Medulla oblongata (tissue), 1 donor: Measurements from ENCODE around the gene SAPCD1.
"Not testable (repeated sequence)": the region's sequence is repeated elsewhere in the genome, so short reads cannot be mapped to it uniquely, and the experiment has no call there.

ENCODE experiments used
- DNase-seq: peaks from one replicate; pipeline ENCODE4 v3.0.0-alpha.2; 2015; ENCODE audit errors: extremely low spot score

Gene SAPCD1

GRCh38 chr6:31777667-31778050 is 15.2 kb downstream of the SAPCD1 start:
- DNase-seq: no peak

GRCh38 chr6:31778193-31778592 is 15.7 kb downstream of the SAPCD1 start:
- DNase-seq: no peak

DNA sequence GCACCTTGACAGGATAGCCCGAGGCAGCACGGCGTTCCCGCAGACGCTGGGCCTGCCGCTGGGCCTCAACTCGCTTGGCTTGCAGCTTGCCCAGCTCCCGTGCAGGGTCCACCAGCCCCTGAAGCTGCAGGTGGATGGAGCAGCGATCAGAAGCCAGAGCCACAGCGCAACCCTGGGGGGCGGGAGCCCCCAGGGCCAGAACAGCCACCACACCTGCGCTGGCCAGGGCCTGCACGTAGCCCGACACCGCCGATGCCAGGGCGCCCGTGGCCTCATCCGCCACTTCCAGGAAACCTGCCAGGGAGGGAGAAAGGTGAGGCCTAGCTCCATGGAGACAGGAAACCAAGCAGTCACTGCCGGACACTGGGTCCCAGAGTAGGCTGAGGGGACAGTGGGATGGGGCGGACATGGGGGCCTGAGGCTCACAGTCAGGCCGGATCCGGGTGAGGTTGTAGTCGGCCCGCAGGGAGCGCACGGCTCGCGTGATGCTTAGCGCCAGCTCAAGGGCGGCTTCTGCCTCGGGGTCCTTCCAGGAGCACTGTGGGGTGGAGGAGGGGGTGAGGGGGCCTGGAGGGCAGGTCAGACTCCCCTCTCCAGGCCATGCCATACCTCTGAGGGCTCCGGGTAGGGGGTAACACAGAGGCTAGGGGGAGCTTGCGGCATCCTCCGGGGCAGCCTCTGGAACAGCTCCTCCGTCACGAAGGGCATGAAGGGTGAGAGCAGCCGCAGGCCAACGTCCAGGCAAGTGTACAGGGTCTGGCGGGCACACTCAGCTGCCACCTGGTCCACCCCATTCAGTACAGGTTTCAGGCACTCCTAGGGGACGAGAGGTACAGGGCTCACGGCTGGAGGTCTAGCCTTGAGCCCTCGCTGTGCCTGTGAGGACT is 16.8 kb downstream of the SAPCD1 start:
- DNase-seq: no peak

DNA sequence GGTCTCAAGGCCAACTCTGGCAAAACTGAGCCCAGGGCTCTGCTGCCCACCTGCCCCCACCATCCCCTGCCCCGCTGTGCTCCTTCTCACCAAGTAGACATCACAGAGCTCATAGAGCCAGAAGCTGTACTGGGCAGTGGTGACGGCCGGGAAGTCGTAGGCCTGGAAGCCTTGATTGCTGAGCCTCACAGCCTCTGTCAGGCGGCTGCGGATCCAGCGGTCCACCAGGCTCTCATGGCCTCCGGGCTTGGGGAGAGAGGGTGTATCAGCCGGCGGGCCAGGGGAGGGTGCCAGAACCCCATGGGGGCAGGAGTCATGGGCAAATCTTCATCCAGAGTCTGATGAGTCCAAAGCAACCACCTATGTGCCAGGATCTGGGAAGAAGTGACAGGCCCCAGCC is 17.5 kb downstream of the SAPCD1 start:
- DNase-seq: no peak

- DNase-seq: no peak
Measured at GRCh38 chr6:31780507-31781243, 18.2 kb downstream of the SAPCD1 start.

DNA sequence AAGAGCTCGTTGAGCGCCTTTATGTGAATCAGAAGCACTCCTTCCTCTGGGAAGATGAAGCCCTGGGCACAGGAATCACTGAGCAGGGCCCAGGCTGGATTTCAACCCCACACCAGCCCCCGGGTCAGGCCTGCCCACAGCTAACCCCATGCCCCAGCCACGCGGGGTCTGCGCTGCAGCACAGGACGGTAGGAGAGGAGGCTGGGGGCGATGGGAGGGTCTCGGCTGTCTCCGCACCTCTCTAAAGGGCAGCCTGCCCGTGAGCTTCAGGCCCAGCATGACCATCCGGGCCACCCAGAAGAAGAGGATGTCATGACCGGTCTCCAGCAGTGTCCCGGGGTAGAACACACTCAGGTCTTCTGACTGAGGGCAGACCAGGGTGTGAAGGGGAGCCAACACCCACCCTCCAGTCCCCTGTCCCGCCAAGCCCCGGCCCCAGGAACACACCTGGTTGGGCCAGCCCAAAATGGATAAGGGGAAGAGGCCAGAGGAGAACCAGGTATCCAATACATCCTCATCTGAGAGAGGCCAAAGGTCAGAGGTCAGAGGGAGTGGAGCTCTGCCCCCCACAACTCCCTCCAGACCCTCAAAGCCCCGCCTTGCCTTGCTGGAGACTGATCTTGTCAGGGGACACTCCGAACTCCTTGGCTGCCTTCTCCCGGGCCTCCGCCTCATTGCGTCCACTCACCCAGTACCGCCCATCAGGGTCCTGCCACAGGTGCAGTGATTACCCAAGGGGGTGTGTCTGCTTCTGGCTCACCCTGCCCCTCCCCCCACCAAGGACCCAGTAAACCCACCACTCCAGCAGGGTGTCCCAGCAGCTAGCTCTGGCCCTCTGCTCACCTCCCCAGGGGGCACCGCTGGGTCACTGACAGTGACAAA is 19.0 kb downstream of the SAPCD1 start:
- DNase-seq: no peak

DNA sequence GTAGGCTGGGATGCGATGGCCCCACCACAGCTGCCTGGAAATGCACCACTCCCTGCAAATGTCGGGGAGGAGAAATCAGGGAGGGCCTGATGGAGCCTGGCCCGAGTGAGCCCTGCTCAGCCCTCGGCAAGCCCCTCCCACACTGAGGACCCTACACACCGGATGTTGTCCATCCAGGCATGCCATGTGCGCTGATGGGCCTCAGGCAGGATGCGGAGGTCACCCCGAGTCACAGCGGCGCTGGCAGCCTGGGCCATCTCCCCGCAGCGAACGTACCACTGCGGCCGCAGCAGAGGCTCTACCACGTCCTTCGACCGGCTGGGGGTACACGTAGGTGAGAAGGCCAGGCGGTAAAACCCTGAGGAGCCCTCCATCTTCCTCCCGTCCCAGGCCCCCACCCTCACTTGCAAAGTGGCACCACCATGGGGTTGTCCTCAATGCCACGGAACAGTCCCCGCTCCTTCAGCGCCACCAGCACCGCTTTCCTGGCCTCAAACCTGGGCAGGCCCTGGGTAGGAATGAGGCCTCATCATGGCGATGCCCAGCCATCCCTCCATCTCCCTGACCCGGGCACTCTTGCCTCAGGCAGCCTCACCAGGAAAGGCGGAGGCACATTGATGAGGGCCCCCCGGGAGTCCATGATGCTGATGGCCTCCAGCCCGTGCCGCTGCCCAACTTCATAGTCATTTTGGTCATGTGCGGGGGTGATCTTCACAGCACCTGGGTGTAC is 19.8 kb downstream of the SAPCD1 start:
- DNase-seq: no peak

GRCh38 chr6:31784098-31784925 is 21.9 kb downstream of the SAPCD1 start:
- peak; percentile 64 for DNase-seq

GRCh38 chr6:31785475-31785874 is 23.0 kb downstream of the SAPCD1 start:
- no peak for DNase-seq

DNA sequence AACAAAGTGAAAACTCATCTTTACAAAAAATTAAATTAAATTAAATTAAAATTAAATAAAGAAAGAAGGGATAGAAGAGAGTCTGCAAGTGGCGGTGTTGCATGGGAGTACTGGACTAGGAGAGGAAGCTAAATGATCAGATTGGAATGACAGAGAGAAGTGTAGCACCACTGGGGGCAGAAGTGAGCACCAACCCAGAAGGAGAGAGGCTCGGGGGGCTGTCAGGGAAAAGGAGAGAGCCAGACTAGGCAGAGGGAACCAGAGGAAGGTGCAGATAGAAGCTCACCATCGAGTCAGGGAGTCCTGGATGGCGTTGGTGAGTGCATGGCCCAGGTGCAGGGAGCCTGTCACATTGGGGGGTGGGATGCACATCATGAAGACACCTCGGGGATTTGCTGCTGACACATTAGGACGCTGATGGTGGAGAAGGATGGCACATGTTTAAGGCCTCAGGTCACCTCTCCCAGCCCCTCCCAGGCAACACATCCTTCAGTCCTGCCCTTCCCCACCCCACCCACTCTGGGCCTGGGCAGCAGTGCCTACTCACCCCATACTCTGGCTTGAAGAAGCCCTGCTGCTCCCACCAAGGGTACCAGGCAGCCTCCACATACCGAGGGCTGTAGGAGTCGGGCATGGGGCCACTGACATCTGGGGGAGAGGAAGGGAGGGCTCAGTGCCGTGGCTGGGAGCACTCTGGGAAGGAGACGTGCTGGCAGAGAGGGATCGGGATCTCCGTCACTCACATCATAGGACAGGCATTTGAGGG is 29.1 kb downstream of the SAPCD1 start:
- DNase-seq: peak; percentile 41

- no peak for DNase-seq
Measured at GRCh38 chr6:31792090-31792374, 29.6 kb downstream of the SAPCD1 start.

- no peak for DNase-seq
Measured at GRCh38 chr6:31792761-31793171, 30.3 kb downstream of the SAPCD1 start.

DNA sequence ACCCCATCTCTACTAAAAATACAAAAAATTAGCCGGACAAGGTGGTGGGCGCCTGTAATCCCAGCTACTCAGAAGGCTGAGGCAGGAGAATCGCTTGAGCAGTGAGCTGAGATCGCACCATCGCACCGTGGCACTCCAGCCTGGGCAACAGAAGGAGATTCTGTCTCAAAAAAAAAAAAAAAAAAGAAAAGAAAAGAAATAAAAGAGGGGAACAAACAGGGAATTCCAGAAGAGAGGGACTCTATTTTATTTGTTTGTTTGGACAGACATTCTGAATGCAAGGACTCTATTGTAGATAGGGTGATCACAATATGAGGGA is 31.4 kb downstream of the SAPCD1 start:
- not testable (repeated sequence) for DNase-seq

- no peak for DNase-seq
Measured at GRCh38 chr6:31794294-31794865, 31.9 kb downstream of the SAPCD1 start.

DNA sequence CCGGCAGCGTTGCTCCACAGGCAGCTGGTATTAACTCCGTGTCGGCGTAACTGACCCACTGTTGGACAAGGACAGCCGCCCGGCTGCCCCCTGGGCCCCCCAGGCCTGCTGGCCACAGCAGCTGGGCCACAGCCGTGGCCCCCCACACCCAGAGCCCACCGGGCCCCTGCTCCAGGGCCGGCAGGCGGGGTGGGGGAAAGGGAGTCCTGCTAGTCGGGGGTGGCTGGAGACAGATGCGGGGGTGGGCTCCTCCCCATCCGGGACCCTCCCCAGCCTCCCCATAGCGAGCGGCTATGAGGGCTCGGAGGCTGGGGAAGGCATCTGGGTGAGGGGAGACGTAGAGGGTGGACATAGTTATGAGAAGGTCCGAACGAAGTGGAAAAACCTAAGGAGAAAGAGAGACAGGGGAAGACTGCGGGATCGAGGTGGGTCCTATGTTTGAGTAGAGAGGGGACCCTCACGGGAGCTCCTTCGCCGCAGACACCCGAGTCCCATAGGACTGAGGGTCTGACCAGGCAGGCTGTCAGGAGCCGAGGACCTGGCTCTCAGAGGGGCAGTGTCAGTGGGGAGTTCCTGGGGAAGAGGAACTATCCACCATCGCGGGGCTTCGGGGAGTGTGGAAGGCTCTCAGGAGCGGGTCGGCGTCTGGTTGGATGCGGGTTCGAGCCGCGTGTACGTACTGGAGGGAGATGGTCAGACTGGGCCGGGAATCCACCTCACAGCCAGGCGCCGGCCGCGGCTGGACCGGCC is 32.6 kb downstream of the SAPCD1 start:
- no peak for DNase-seq

DNA sequence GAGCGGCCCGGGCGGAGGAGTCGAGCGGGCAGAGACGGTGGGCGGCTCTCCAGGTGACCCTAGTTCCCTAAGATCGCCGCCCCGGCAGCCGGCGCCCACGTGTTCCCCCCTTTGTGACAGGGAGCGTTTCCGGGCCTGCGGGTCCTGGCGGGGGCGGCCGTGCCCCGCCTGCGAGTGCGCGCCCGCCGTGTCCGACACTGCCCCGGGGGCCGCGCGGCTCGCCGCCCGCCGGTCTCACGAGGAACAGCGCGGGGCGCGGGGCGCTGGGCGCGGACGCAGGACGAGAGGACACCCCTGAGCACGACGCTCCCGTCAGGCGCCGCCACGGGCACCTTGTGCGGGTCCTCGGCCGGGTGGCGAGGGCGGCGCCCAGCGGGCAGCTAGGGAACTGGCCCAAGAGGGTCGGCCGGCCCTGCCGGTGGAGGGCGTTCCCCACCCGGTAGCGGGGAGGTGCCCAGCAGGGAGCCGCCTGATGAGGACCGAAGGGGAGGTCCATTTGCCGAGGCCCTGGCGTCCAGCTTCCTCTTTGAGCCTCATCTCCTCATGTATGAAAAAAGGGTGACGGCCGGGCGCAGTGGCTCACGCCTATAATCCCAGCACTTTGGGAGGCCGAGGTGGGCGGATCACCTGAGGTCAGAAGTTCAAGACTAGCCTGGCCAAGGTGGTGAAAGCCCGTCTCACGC is 33.3 kb downstream of the SAPCD1 start, which contains the start of gene VARS1:
TSS of gene VARS1 (minus strand) at position 137 of the 683 bp plus-strand sequence. CDS start 535 bp downstream, outside the sequence.
- peak; percentile 92 for DNase-seq

DNA sequence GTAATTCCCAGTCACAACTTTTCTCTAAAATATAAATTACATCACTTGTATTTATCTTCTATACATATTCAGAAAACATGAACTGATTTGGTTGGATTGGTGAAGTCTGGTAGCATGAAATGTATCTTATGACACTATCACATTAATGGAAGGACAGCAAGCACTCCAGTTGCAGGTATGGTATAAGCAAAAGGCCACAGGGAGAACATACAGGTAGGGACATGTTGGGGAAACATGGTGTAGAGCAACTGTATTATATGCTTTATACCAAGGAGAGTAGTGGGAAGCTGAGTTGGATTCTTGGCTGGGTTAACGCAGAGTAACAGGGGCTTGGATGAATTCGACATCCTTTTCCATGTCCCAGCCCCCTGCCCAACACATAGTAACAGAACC is 34.5 kb downstream of the SAPCD1 start:
- DNase-seq: no peak

- no peak for DNase-seq
Measured at GRCh38 chr6:31797588-31797987, 35.1 kb downstream of the SAPCD1 start.
